Stimulated activated memory B cell treated with anti-CD40 and anti-IgM and Interleukin-4, amounts not matched to agents 10 μg/mL and 1 μg/mL and 100 μg/mL, for 72 hours (primary cell): ENCODE measurements around the gene COTL1.

Experiments
- ATAC-seq: fragments of 150-1000 bp; cut with Tn5 transposase; 2 replicates; pipeline ENCODE4 v1.10.0; 2021
- H3K27ac Mint-ChIP-seq: one replicate; pipeline ENCODE4 v1.8.0; 2022; ENCODE audit warnings: mild to moderate bottlenecking, mixed read lengths
- H3K27me3 Mint-ChIP-seq: one replicate; pipeline ENCODE4 v1.8.0; 2022; ENCODE audit warnings: mixed read lengths
- H3K36me3 Mint-ChIP-seq: one replicate; pipeline ENCODE4 v1.8.0; 2022; ENCODE audit warnings: mixed read lengths
- H3K4me1 Mint-ChIP-seq: one replicate; pipeline ENCODE4 v1.8.0; 2022; ENCODE audit warnings: mixed read lengths
- H3K4me3 Mint-ChIP-seq: one replicate; pipeline ENCODE4 v1.8.0; 2022; ENCODE audit warnings: mild to moderate bottlenecking, moderate library complexity, mixed read lengths
- H3K9me3 Mint-ChIP-seq: one replicate; pipeline ENCODE4 v1.8.0; 2022; ENCODE audit warnings: mixed read lengths

The COTL1 gene

DNA sequence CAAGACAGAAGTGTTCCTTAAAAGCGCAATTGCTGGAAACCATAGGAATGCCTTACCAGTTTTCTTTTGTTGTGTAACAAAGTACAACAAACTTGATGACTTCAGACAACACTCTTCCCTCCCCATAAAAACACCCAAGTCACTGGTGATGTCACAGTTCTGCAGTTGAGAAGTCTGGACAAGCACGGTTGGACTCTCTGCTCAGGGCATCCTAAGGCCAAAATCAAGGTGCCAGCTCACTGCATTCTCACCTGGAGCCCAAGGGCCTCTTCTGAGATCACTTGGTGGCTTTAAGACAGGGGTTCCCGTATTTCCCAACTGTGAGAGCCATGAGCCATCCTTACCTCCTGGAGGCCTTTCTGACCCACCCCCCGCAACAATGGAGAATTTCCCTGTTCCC is 67.8 kb downstream of the COTL1 start:
- H3K9me3 Mint-ChIP-seq = no peaks in the 10 kb centered on the region
- peaks cover under 1% of the 10 kb centered on the region for H3K27me3 Mint-ChIP-seq
- H3K36me3 Mint-ChIP-seq = no peaks in the 10 kb centered on the region
- H3K27ac Mint-ChIP-seq = no peak overlapping the region
- no peak for ATAC-seq
- H3K4me3 Mint-ChIP-seq = no peak overlapping the region
- peaks cover 8% of the 10 kb centered on the region for H3K4me1 Mint-ChIP-seq

DNA sequence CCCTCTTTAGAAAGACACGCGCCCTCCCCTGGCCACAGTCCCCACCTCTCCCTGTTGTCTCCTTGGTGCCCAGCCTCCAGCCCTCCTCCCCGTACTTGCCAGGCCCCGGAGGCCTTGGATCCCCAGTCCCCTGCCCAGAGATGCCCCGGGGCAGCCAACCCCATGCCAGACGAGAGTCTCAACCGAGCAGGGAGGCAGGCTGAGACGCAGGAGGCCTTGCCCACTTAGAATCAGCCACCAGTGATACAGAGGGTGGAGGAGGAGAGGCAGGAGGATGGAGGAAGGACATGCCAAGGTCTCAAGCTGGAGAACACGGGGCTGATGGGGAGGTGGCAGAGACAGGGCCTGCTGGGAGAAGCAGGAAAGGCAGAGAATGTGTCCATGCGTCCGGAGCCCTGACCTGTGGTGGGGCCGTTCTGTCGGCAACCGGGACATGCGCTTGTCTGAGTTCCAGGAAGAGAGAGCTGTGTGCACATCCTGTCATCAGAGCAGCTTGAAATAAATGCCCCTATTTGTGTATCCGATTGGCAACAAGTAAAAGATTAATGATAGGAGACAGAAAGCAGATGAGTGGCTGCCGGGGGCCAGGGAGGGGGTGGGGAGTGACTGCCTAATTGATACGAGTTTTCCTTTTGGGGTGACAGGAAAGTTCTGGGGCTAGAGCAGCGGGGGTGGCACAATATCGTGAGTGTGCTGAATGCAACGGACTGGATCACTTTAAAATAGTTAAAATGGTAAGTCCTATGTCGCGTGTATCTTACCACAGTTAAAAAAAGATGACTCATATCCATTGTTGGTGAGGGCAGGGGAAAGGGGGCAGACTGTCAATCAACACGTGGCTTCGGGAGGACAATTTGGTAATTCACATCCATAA is 68.7 kb downstream of the COTL1 start:
- Mint-ChIP-seq H3K9me3 (no peaks in the 10 kb centered on the region), H3K4me3 (no peak overlapping the region), H3K4me1 (peaks cover 12% of the 10 kb centered on the region), H3K36me3 (no peaks in the 10 kb centered on the region), H3K27ac (peak overlapping the region; percentile 5), H3K27me3 (peaks cover 9% of the 10 kb centered on the region)
- no peak for ATAC-seq

DNA sequence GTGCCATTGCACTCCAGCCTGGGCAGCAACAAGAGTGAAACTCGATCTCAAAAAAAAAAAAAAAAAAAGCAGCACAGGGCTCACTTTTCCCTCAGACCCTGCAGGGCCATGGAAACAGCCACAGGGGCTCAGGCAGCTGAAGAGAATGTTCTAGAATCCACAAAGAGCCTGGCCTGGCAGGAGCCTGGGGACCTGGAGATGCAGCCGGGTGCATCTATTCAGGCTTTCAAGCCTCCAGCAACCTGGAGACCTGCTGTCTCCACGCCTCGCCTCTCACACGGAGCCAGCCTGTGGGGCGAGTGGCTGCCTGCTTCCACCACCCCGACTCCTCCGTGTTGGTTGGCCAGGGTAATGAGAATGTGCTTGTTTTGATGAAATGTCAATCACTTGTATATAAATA is 69.4 kb downstream of the COTL1 start:
- Mint-ChIP-seq H3K4me1 (peaks cover 16% of the 10 kb centered on the region), H3K27ac (peak overlapping the region; percentile 5), H3K36me3 (no peaks in the 10 kb centered on the region)

DNA sequence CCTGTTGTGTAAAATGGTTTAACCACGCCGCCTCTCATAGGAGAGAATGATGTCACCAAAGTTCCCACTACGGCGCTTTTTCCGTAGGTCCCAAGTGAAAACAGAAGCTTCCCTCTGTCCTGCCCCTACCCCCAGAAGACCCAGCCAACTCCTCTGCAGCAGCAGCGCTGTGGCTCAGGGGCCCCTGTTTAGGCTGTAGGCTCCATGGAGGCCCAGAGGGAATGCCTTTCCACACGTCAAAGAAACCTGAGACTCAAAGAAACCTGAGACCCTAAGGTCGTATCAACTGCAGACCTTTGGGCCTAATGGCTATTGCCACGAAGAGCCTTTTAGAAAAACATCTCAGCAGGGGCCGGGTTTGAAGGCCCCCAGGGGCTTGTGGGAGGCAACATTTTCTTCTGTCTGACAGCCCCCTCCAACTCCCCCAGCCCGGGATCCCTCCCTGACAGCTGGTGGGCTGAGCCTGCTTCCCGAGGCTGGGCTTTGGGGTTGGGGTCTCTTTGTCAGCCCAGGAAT is 70.3 kb downstream of the COTL1 start:
- Mint-ChIP-seq H3K4me3 (no peak overlapping the region), H3K36me3 (no peaks in the 10 kb centered on the region), H3K9me3 (no peaks in the 10 kb centered on the region), H3K4me1 (peaks cover 16% of the 10 kb centered on the region), H3K27ac (no peak overlapping the region), H3K27me3 (peaks cover 15% of the 10 kb centered on the region)
- no peak for ATAC-seq

More for the DNA sequence above, 69.4 kb downstream of the COTL1 start:
- Mint-ChIP-seq H3K27me3 (peaks cover 15% of the 10 kb centered on the region), H3K9me3 (no peaks in the 10 kb centered on the region), H3K4me3 (no peak overlapping the region)
- no peak for ATAC-seq

DNA sequence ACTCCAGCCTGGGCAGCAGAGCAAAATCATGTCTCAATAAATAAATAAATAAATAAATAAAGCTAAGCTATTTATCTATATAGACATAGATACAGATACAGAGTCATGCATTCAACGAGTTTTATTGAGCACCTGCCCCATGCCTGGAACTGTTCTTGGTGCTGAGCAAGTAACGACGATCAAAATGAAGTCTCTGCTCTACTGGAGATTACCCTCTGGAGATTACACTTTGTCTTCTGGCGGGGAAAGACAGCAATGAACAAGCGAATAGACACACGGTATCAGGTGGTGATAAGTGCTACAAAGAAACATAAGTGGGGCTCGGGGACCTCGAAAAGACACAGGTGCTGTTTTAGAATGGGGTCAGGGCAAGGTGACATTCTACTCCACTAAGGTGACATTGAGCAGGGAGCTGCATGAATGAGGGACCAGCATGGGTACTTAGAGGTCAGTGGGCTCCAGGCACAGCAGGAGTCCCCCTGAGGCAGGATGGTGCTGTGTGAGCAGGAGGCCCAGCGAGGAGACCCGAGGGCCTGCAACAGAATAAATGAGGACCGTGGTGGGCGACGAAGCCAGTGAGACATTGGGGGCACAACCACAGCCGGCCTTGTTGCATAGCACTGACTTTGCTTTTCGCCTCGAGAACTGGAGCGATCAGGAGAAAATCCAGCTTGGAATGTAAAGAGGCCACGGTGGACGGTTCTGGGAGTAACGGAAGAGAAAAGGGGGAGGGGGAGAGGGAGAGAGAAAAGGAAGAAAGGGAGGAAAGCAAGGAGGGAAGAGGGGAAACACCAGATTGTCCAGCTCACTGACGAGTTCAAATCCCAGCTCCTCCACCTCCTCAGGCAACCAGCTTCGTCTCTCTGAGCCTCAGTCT is 71.0 kb downstream of the COTL1 start:
- Mint-ChIP-seq H3K4me1 (peaks cover 11% of the 10 kb centered on the region), H3K27me3 (peaks cover 15% of the 10 kb centered on the region), H3K27ac (no peak overlapping the region), H3K4me3 (no peak overlapping the region), H3K36me3 (no peaks in the 10 kb centered on the region), H3K9me3 (no peaks in the 10 kb centered on the region)
- no peak for ATAC-seq

DNA sequence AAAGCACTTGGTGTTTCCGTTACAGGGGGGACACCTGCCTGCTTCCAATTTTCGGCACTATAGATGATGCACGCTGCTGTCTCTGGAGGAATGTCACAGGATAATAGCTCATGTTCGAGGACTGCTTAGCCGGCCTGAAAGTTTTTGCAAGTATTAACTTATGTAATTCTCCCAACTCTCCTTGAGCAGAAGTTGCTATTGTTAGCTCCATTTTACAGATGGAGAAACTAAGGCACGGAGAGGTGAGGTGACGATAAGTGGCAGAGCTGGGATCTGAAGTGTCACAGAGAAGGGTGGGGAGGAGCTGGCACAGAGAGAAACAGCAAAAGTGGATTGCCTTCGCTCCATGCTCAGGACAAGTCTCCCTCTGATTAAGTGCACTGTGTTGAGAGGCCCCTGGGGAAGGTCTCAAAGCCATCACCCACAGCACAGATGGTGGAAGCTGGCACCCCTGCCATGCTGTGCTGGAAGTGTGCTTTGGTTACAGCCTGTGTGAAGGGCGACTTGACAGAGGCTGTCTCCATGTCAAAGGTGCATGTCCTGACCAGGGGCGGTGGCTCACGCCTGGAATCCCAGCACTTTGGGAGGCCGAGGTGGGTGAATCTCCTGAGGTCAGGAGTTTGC is 72.7 kb downstream of the COTL1 start:
- H3K9me3 Mint-ChIP-seq = no peaks in the 10 kb centered on the region
- no peak overlapping the region for H3K4me3 Mint-ChIP-seq
- H3K27me3 Mint-ChIP-seq = peaks cover 15% of the 10 kb centered on the region
- H3K4me1 Mint-ChIP-seq = peaks cover 8% of the 10 kb centered on the region
- no peak for ATAC-seq
- H3K27ac Mint-ChIP-seq = no peak overlapping the region
- no peaks in the 10 kb centered on the region for H3K36me3 Mint-ChIP-seq

DNA sequence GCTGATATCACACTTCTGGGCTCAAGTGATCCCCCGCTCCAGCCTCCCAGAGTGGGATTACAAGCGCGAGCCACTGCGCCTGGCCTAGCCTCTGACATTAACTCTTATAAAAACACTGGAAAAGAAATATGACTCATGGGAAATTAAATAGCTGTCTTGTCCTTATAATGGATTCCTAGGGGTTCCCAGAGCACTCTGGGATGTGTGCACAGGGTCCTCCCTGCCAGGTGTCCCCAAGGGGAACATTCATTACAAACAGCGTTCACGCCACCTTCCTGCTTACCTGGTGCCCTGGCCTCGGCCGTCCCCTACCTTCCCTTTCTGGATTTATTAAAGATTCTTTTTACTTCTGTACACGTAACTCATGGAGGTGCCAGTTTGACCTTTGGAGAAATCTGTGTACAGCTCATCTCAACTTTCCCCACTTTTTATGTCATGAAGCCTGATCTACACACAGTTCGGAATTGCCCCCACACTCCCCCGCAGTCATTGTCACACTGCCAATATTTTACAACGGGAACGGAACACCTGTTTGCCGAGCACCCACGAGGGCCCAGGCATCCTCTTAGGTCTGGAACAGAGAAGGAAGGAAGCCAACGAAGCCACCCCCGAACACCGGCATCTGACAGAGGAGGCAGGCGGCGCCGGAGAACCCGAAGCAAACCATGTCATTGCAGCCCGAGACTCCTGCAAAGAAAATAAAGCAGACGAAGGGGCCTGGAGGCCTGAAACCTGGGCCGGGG is 73.7 kb downstream of the COTL1 start:
- H3K36me3 Mint-ChIP-seq = no peaks in the 10 kb centered on the region
- H3K4me1 Mint-ChIP-seq = peaks cover 8% of the 10 kb centered on the region
- H3K27ac Mint-ChIP-seq = peak overlapping the region; percentile 73
- peaks cover 15% of the 10 kb centered on the region for H3K27me3 Mint-ChIP-seq
- ATAC-seq = no peak
- peak overlapping the region; percentile 40 for H3K4me3 Mint-ChIP-seq
- peaks cover 3% of the 10 kb centered on the region for H3K9me3 Mint-ChIP-seq

DNA sequence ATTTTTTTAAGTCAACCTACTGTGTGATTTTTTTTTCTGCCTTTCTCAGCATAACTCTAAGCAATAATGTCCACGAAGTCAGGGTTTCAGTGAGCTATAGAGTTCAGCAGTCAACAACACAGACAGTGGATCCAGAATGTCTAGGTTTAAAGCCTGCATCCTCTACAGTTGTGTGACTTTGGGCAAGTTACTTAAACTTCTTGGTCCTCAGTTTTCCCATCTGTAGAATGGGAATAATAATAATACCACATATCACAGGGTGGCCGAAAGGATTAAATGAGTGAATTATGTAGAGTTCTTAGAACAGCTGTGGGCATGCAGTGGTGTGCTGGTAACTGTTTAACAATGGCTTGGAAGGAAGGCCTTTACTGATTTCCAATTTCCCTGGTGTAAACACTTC is 74.6 kb downstream of the COTL1 start:
- H3K4me3 Mint-ChIP-seq = no peak overlapping the region
- H3K27me3 Mint-ChIP-seq = peaks cover 15% of the 10 kb centered on the region
- peaks cover 3% of the 10 kb centered on the region for H3K9me3 Mint-ChIP-seq
- H3K4me1 Mint-ChIP-seq = peaks cover 8% of the 10 kb centered on the region
- H3K36me3 Mint-ChIP-seq = no peaks in the 10 kb centered on the region
- no peak overlapping the region for H3K27ac Mint-ChIP-seq
- no peak for ATAC-seq

DNA sequence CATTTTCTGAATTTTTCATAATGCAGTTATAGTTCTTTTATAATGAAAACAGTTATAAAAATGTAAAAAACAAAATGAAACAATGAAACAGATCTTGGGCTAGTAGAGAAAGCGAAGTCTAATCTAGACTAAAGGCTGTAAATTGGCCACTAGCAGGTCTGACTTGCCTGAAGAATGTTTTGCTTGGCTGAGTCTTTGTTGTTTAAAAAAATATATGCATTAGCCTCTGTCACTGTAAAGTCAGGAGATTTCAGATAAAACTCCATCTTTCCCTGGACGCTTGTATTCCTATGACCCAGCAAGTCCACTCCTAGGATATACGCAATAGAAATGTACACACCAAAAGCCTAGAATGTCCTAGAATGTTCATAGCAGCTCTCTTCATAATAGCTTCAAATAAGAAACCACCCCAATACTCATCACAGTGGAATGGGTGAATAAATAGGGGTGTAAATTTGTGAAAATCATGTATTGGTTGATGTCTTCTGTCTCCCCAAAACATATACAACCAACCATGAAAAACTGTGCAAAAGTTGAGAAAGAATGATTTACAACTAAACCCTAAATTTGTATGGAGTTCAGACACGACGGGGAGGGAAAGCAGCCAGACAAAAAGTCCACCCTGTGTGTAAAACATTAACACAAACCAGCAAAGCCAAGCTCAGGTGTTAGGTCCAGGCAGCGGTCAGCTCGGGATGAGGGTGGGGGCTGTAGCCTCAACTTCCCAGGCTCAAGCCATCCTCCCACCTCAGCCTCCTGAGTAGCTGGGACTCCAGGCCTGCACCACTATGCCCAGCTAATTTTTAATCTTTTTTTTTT is 75.7 kb downstream of the COTL1 start:
- Mint-ChIP-seq H3K27me3 (peaks cover 15% of the 10 kb centered on the region), H3K9me3 (peaks cover 3% of the 10 kb centered on the region), H3K4me1 (peaks cover 8% of the 10 kb centered on the region), H3K4me3 (no peak overlapping the region), H3K36me3 (no peaks in the 10 kb centered on the region), H3K27ac (no peak overlapping the region)
- no peak for ATAC-seq

DNA sequence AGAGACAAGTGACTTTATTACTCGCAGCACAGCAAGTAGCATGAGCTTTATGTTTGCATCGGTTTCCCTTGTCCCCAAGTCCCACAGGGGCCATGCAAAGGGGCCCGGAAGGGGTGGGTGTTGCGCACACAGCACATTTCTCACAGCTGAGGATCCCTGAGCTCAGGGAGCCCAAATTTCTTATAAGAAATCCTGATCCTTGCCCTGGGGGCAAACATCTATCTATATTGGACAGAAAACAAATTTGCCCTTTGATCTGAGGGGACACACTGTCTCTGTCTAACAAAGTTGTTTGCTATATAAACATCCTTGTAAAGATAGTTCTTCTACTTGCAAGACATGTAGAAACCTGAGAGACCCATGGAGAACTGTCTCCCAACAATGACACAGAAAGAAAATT is 77.7 kb downstream of the COTL1 start:
- no peak for ATAC-seq
- no peak overlapping the region for H3K27ac Mint-ChIP-seq
- peaks cover 20% of the 10 kb centered on the region for H3K4me1 Mint-ChIP-seq
- H3K27me3 Mint-ChIP-seq = peaks cover 28% of the 10 kb centered on the region
- H3K36me3 Mint-ChIP-seq = no peaks in the 10 kb centered on the region
- peaks cover 6% of the 10 kb centered on the region for H3K9me3 Mint-ChIP-seq
- H3K4me3 Mint-ChIP-seq = no peak overlapping the region

DNA sequence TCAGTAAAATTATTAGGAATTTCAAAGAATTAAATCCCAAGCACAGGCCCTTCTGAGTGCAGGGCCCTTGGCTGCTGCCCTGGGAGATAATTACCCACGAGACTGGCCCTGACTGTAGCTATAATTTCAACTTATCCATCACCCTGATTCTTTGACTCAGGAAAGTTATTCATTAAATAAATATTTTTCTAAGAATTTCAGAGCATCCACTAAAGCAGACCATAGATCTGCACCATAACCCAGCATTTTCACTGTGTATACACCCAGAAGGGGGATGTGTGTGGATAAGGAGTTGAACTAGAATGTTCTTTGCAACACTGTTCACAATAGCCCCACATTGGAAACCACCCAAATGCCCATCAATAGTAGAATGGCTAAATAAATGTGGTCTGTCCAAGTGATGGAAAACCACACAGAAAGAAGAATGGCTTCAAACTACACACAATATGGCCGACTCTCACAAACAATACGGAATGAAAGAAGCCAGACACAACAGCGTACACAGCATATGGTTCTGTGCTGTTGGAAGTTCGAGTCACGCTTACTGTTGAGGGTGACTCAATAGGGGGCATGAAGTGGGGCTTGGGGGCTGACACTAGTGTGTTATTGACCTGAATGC is 79.5 kb downstream of the COTL1 start:
- H3K27ac Mint-ChIP-seq = no peak overlapping the region
- H3K27me3 Mint-ChIP-seq = peaks cover 16% of the 10 kb centered on the region
- no peak overlapping the region for H3K4me3 Mint-ChIP-seq
- no peak for ATAC-seq
- H3K9me3 Mint-ChIP-seq = peaks cover 6% of the 10 kb centered on the region
- H3K36me3 Mint-ChIP-seq = no peaks in the 10 kb centered on the region
- peaks cover 18% of the 10 kb centered on the region for H3K4me1 Mint-ChIP-seq

DNA sequence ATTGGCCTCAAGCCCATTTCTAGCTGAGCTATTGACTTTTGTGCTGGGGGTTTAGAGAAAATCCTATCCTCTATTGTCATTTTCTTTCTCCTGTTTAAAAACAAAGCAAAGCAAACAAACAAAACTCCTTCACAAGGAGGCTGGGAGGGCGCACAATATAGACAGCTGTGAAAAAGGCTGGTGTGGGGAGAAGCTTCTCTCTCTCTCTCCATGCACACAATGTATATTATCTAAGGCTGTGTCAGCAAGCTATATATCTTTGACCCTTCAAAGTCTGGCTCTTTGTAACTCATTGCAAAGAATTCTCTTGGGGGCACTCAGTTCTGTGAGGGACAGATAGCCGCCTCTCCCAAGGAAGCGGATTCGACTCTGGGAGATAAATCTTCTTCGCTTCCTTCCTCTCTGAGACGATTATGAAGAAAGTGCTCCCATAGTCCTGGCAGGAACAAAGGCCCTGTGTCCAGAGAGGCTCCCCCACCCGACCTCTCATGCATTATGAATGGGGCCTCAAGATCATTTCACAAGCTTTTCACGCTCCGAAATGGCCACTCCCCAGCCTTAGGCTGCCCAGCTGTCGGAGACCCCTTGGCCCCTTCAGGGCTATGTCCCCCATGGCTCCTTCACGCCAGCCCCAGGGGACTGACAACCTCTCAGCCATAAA is 80.3 kb downstream of the COTL1 start:
- Mint-ChIP-seq H3K27me3 (peaks cover 16% of the 10 kb centered on the region), H3K27ac (no peak overlapping the region), H3K4me3 (no peak overlapping the region), H3K4me1 (peaks cover 18% of the 10 kb centered on the region), H3K9me3 (peaks cover 6% of the 10 kb centered on the region), H3K36me3 (no peaks in the 10 kb centered on the region)
- ATAC-seq = no peak

DNA sequence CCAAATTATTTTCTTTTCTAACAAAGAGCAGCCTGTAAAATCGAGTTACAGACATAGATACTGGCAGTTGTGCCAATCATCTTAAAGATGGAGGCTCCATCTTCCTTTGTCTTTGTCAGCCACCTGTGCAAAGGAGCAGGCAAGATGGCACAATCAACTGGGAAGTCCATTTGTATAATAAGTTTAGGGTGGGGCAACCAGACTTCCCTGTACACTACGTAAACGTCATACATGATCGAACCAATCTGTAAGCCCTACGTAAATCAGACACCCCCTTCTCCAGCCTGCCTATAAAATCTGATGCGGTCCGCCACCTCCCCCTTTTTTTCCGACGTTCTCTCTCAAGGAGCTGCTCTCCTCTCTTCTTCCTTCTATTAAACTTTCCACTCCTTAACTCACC is 82.0 kb downstream of the COTL1 start:
- Mint-ChIP-seq H3K27ac (no peak overlapping the region), H3K4me1 (peaks cover 28% of the 10 kb centered on the region), H3K27me3 (peaks cover 24% of the 10 kb centered on the region), H3K36me3 (no peaks in the 10 kb centered on the region), H3K9me3 (peaks cover 6% of the 10 kb centered on the region), H3K4me3 (no peak overlapping the region)
- ATAC-seq = no peak
